ENCODE measurements around the gene PDP2. TPM values are rescaled to one million over a fixed set of nuclear protein-coding genes. Genes with fewer than 3 reads are reported as not detected.

PDP2 gene
- total RNA-seq, 1 experiment from 2014 or later: 23.1 TPM

GRCh38 chr16:66931665-66932064, 51.4 kb downstream of the PDP2 start:
- Histone ChIP-seq H3K23me2 (ENCODE audit: insufficient read length, low read depth, low read length, poor library complexity, severe bottlenecking) (peaks cover 16% of the 10 kb centered on the region), H2BK5ac (ENCODE audit: insufficient read length, low read length) (no peak overlapping the region), H3K9me3 (ENCODE audit: control insufficient read depth, low read depth, low read length) (no peaks in the 10 kb centered on the region), H4K8ac (replicated peaks; ENCODE audit: insufficient read length, low read depth, low read length) (no peak overlapping the region), H2BK15ac (ENCODE audit: low read depth, low read length) (no peak overlapping the region), H3K4me2 (ENCODE audit: insufficient read depth, insufficient read length, low read length) (no peak overlapping the region), H4K20me1 (ENCODE audit: control insufficient read depth, insufficient read depth, insufficient read length) (no peaks in the 10 kb centered on the region), H3K79me1 (ENCODE audit: insufficient read depth, low read depth, low read length, poor library complexity, severe bottlenecking) (no peaks in the 10 kb centered on the region), H3K23ac (ENCODE audit: insufficient read length, low read depth, low read length) (no peak overlapping the region), H2BK120ac (ENCODE audit: low read depth, low read length, poor library complexity, severe bottlenecking) (no peak overlapping the region), H3K79me2 (ENCODE audit: insufficient read depth, low read length) (no peaks in the 10 kb centered on the region), H3T11ph (ENCODE audit: low read length) (no peak overlapping the region), H2AFZ (ENCODE audit: low read length) (no peak overlapping the region), H3K27me3 (ENCODE audit: insufficient read depth, low read length) (no peaks in the 10 kb centered on the region; the same call in 1 of the 2 replicates), H2AK5ac (ENCODE audit: insufficient read length, low read length) (no peak overlapping the region), H3K27ac (ENCODE audit: insufficient read length, low read depth, low read length) (no peak overlapping the region), H4K91ac (ENCODE audit: insufficient read length, low read depth, low read length) (no peak overlapping the region), H3K14ac (ENCODE audit: insufficient read depth, low read length) (no peak overlapping the region), H3K9ac (ENCODE audit: extremely low read depth, insufficient read length, low read length) (no peak overlapping the region), H3K18ac (ENCODE audit: insufficient read length, low read depth, low read length) (no peak overlapping the region), H3K56ac (ENCODE audit: insufficient read length, low read depth, low read length) (no peak overlapping the region), H3K4me1 (ENCODE audit: insufficient read depth, low read length) (no peaks in the 10 kb centered on the region), H2BK20ac (ENCODE audit: low read depth, low read length, poor library complexity, severe bottlenecking) (no peak overlapping the region), H3K4ac (ENCODE audit: low read depth, low read length) (no peak overlapping the region), H2BK12ac (ENCODE audit: insufficient read length, low read depth, low read length) (no peak overlapping the region), H4K5ac (ENCODE audit: insufficient read length, low read depth, low read length) (no peak overlapping the region)
- Mint-ChIP-seq H3K27me3 (ENCODE audit: low read depth) (peaks cover 18% of the 10 kb centered on the region), H3K36me3 (ENCODE audit: insufficient read depth in 1 of 3, low read depth in 3 of 3) (peaks cover 5 to 15% (median 6%) of the 10 kb centered on the region in 3 experiments), H3K4me3 (no peak overlapping the region), H3K9me3 (no peaks in the 10 kb centered on the region), H3K27ac (no peak overlapping the region), H3K4me1 (peaks cover 26 to 35% of the 10 kb centered on the region in 2 experiments)
- no peak for TF ChIP-seq CTCF (conservative IDR thresholded peaks at IDR 0.05)
- WGBS (ENCODE audit: extremely low coverage, insufficient read length, low lambda C conversion rate): no CpG with 5 or more reads among the region's 2 CpGs
- no peak for DNase-seq
